HepG2 (cell line): Measurements from ENCODE around the gene RETREG2. TPM values are rescaled to one million over a fixed set of nuclear protein-coding genes. Genes with fewer than 3 reads are reported as not detected.
A peak's percentile ranks its signal among the peaks of the same experiment; 100 is the strongest.

ENCODE experiments used
- ARNT2 ChIP-seq: sonication (generic); formaldehyde crosslinking; IDR thresholded peaks from 2 replicates; pipeline ENCODE4 v1.8.0; 2022; ENCODE audit warnings: mild to moderate bottlenecking, low read depth, missing genetic modification reagents, moderate library complexity
- GATAD2A ChIP-seq: IDR thresholded peaks from 2 replicates; pipeline ENCODE4 v1.6.1; 2016
- KLF11 ChIP-seq: IDR thresholded peaks from 2 replicates; pipeline ENCODE4 v1.6.1; 2016; ENCODE audit warnings: missing compliant biosample characterization
- MIER3 ChIP-seq: IDR thresholded peaks from 2 replicates; pipeline ENCODE4 v1.6.1; 2016; ENCODE audit warnings: missing compliant biosample characterization, borderline replicate concordance
- NR2C2 ChIP-seq: sonication (generic); formaldehyde crosslinking; IDR thresholded peaks from 2 replicates; pipeline ENCODE4 v1.4.0; 2020; ENCODE audit warnings: missing genetic modification reagents, mild to moderate bottlenecking, moderate library complexity, borderline replicate concordance
- NR2F6 ChIP-seq, 2 experiments: IDR thresholded peaks; 2 replicates each; pipeline ENCODE4 v1.6.1; 2016; ENCODE audit warnings: antibody characterized with exemption in 1 of 2, mild to moderate bottlenecking in 1 of 2
- PHF5A ChIP-seq: IDR thresholded peaks from one replicate; pipeline ENCODE4 v1.6.1; 2018; ENCODE audit warnings: low read depth, missing genetic modification reagents; ENCODE audit not compliant: unreplicated experiment
- PHF8 ChIP-seq: sonication (generic); formaldehyde crosslinking; IDR thresholded peaks from 2 replicates; pipeline ENCODE4 v1.5.0; 2020; ENCODE audit warnings: missing genetic modification reagents
- TBL1XR1 ChIP-seq: fragments of 150-350 bp; IDR thresholded peaks from 2 replicates; pipeline ENCODE4 v1.6.1; 2014; ENCODE audit warnings: borderline replicate concordance, low read length; ENCODE audit not compliant: partially characterized antibody
- U2AF2 ChIP-seq: fragments of 200-400 bp; formaldehyde crosslinking; IDR thresholded peaks from 2 replicates; pipeline ENCODE4 v1.6.1; 2017; ENCODE audit warnings: low read depth, mild to moderate bottlenecking, low read length
- ZMAT3 ChIP-seq: sonication (generic); formaldehyde crosslinking; conservative IDR thresholded peaks from 2 replicates; pipeline ENCODE4 v1.7.0; 2021; ENCODE audit warnings: missing genetic modification reagents
- ZNF180 ChIP-seq: sonication (generic); formaldehyde crosslinking; IDR thresholded peaks from 2 replicates; pipeline ENCODE4 v1.4.0; 2020; ENCODE audit warnings: low read depth, missing genetic modification reagents, borderline replicate concordance
- polyA plus RNA-seq, 8 experiments: library from polyadenylated mRNA; depleted of rRNA in 3 of 8; stranded (reverse) in 7 of 8; unstranded in 1 of 8; fragments of >200 nt; fragmentation: Illumina TruSeq in 4 of 8; extraction: Trizol in 4 of 8; gene quantifications; 2 replicates each; pipeline versions ENCODE4 v1.2.1 to v1.2.3, GENCODE V29; 2011 to 2016; ENCODE audit warnings: low read depth in 4 of 8, missing spikeins in 1 of 8, mixed read lengths in 1 of 8; ENCODE audit not compliant: insufficient read depth in 1 of 8
- total RNA-seq, 5 experiments: library from RNA; depleted of rRNA; stranded (reverse); fragments of >200 nt; fragmentation: Illumina TruSeq; extraction: Trizol; gene quantifications; 2 replicates each; pipeline ENCODE4 v1.2.3, GENCODE V29; 2016; ENCODE audit warnings: low read depth in 1 of 5
- TF ChIP-seq, protein P1 (sequence below): sonication (generic); formaldehyde crosslinking; IDR thresholded peaks from 2 replicates; pipeline ENCODE4 v1.4.0; 2020; ENCODE audit warnings: low read depth, missing genetic modification reagents
- TF ChIP-seq, protein P2 (sequence below): sonication (generic); formaldehyde crosslinking; IDR thresholded peaks from 2 replicates; pipeline ENCODE4 v1.5.0; 2020; ENCODE audit warnings: missing genetic modification reagents
- TF ChIP-seq, protein P3 (sequence below), 2 experiments: sonication (generic) in 1 of 2; formaldehyde crosslinking in 1 of 2; IDR thresholded peaks; 2 replicates each; pipeline versions ENCODE4 v1.4.0 to v1.6.1; 2018 to 2020; ENCODE audit warnings: missing genetic modification reagents in 2 of 2, borderline replicate concordance in 1 of 2, low read depth in 1 of 2, mild to moderate bottlenecking in 1 of 2, missing biosample characterization in 1 of 2
- TF ChIP-seq, protein P4 (sequence below): sonication (generic); formaldehyde crosslinking; IDR thresholded peaks from 2 replicates; pipeline ENCODE4 v1.4.0; 2020; ENCODE audit warnings: missing genetic modification reagents
- TF ChIP-seq, protein P5 (sequence below): sonication (generic); formaldehyde crosslinking; conservative IDR thresholded peaks from 2 replicates; pipeline ENCODE4 v1.8.1; 2023; ENCODE audit warnings: missing genetic modification reagents
- TF ChIP-seq, protein P6 (sequence below): sonication (generic); formaldehyde crosslinking; IDR thresholded peaks from 2 replicates; pipeline ENCODE4 v1.8.0; 2022; ENCODE audit warnings: mild to moderate bottlenecking, missing genetic modification reagents, moderate library complexity

RETREG2 gene
- total and polyA plus RNA-seq, 2 of the 13 experiments (the other 11 are each of a cell fraction or from before 2014, with no cell fraction given), result 86.0 to 134 TPM

DNA sequence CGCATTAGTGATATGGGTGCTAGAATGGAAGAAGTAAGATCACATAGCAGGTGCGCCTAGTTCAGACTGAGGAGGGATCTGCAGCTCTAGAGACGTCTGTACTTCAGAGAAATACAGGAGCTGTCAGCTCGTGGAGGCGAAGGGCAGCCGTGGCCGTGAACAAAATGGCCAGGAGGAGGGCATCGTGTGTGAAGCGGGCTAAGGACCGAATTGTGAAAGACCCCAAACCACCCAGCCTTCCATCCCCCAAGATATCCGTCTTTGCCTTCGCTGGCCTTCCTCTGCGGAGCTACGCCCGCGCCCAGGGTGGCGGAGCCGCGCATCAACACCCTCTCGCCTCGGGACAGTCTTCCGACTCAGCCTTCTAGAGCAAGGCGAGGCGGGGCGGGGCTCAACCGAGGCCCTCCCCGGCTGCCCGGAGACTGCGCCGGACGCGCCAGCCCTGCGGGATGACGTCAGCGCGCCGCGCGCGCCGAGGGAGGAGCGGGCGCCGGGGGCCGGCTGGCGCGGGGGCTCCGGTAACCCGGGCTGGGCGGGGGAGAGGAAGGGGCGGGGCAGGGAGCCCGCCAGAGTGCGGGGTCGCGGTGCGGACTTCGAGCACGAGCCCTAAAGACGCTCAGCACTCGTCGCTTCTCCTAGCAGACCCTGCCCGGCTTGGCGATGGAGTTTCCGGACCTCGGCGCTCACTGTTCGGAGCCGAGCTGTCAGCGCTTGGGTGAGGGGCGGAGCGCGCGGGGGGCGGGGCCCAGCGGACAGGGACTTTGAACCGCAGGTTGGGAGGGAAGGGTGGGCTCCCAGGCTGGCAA lies 28.5 kb downstream of the RETREG2 start, which contains the start of gene ZFAND2B (continued):
- TF ChIP-seq, protein P1, sequence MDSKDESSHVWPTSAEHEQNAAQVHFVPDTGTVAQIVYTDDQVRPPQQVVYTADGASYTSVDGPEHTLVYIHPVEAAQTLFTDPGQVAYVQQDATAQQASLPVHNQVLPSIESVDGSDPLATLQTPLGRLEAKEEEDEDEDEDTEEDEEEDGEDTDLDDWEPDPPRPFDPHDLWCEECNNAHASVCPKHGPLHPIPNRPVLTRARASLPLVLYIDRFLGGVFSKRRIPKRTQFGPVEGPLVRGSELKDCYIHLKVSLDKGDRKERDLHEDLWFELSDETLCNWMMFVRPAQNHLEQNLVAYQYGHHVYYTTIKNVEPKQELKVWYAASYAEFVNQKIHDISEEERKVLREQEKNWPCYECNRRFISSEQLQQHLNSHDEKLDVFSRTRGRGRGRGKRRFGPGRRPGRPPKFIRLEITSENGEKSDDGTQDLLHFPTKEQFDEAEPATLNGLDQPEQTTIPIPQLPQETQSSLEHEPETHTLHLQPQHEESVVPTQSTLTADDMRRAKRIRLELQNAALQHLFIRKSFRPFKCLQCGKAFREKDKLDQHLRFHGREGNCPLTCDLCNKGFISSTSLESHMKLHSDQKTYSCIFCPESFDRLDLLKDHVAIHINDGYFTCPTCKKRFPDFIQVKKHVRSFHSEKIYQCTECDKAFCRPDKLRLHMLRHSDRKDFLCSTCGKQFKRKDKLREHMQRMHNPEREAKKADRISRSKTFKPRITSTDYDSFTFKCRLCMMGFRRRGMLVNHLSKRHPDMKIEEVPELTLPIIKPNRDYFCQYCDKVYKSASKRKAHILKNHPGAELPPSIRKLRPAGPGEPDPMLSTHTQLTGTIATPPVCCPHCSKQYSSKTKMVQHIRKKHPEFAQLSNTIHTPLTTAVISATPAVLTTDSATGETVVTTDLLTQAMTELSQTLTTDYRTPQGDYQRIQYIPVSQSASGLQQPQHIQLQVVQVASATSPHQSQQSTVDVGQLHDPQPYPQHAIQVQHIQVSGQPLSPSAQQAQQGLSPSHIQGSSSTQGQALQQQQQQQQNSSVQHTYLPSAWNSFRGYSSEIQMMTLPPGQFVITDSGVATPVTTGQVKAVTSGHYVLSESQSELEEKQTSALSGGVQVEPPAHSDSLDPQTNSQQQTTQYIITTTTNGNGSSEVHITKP (CRISPR knock-in tag), result peak; percentile 71; the same call in 1 of the 2 replicates
- TF ChIP-seq GATAD2A (CRISPR knock-in tag), result no peak
- peak; percentile 89 for TF ChIP-seq ZMAT3 (CRISPR knock-in tag)
- TF ChIP-seq MIER3 (CRISPR knock-in tag), result peak; percentile 87; the same call in 1 of the 2 replicates
- TF ChIP-seq, protein P2, sequence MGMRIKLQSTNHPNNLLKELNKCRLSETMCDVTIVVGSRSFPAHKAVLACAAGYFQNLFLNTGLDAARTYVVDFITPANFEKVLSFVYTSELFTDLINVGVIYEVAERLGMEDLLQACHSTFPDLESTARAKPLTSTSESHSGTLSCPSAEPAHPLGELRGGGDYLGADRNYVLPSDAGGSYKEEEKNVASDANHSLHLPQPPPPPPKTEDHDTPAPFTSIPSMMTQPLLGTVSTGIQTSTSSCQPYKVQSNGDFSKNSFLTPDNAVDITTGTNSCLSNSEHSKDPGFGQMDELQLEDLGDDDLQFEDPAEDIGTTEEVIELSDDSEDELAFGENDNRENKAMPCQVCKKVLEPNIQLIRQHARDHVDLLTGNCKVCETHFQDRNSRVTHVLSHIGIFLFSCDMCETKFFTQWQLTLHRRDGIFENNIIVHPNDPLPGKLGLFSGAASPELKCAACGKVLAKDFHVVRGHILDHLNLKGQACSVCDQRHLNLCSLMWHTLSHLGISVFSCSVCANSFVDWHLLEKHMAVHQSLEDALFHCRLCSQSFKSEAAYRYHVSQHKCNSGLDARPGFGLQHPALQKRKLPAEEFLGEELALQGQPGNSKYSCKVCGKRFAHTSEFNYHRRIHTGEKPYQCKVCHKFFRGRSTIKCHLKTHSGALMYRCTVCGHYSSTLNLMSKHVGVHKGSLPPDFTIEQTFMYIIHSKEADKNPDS (CRISPR knock-in tag), result no peak
- TF ChIP-seq NR2C2 (CRISPR knock-in tag), result no peak
- no peak; the same call in 1 of the 2 replicates for TF ChIP-seq KLF11
- no peak for TF ChIP-seq PHF5A (CRISPR knock-in tag)
- TF ChIP-seq, protein P3, sequence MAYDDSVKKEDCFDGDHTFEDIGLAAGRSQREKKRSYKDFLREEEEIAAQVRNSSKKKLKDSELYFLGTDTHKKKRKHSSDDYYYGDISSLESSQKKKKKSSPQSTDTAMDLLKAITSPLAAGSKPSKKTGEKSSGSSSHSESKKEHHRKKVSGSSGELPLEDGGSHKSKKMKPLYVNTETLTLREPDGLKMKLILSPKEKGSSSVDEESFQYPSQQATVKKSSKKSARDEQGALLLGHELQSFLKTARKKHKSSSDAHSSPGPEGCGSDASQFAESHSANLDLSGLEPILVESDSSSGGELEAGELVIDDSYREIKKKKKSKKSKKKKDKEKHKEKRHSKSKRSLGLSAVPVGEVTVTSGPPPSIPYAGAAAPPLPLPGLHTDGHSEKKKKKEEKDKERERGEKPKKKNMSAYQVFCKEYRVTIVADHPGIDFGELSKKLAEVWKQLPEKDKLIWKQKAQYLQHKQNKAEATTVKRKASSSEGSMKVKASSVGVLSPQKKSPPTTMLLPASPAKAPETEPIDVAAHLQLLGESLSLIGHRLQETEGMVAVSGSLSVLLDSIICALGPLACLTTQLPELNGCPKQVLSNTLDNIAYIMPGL (CRISPR knock-in tag; IDR thresholded peaks at IDR 0.05; ENCODE audit: borderline replicate concordance in 1 of 2, low read depth in 1 of 2), result peak; percentile 4 to 77; a peak in 1 of 4 replicates
- peak; percentile 89 for TF ChIP-seq PHF8 (CRISPR knock-in tag)
- no peak for TF ChIP-seq TBL1XR1
- TF ChIP-seq ARNT2 (CRISPR knock-in tag), result peak; percentile 97
- TF ChIP-seq, protein P4, sequence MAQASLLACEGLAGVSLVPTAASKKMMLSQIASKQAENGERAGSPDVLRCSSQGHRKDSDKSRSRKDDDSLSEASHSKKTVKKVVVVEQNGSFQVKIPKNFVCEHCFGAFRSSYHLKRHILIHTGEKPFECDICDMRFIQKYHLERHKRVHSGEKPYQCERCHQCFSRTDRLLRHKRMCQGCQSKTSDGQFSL (CRISPR knock-in tag), result no peak
- TF ChIP-seq, protein P5, sequence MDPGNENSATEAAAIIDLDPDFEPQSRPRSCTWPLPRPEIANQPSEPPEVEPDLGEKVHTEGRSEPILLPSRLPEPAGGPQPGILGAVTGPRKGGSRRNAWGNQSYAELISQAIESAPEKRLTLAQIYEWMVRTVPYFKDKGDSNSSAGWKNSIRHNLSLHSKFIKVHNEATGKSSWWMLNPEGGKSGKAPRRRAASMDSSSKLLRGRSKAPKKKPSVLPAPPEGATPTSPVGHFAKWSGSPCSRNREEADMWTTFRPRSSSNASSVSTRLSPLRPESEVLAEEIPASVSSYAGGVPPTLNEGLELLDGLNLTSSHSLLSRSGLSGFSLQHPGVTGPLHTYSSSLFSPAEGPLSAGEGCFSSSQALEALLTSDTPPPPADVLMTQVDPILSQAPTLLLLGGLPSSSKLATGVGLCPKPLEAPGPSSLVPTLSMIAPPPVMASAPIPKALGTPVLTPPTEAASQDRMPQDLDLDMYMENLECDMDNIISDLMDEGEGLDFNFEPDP, result no peak
- TF ChIP-seq, protein P6, sequence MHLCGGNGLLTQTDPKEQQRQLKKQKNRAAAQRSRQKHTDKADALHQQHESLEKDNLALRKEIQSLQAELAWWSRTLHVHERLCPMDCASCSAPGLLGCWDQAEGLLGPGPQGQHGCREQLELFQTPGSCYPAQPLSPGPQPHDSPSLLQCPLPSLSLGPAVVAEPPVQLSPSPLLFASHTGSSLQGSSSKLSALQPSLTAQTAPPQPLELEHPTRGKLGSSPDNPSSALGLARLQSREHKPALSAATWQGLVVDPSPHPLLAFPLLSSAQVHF (CRISPR knock-in tag), result no peak
- TF ChIP-seq NR2F6 (IDR thresholded peaks at IDR 0.05), result no peak
- peak; percentile 23; the same call in 1 of the 2 replicates for TF ChIP-seq NR2F6 (CRISPR knock-in tag; IDR thresholded peaks at IDR 0.05)
- no peak for TF ChIP-seq U2AF2
- TF ChIP-seq ZNF180 (CRISPR knock-in tag), result no peak
